Measurements from ENCODE around the gene ABCC2.

ABCC2 gene

GRCh38 chr10:99777918-99778714, 4.3 kb upstream of the ABCC2 start:
- no peak for DNase-seq

GRCh38 chr10:99779335-99779734, 3.1 kb upstream of the ABCC2 start:
- no peak for DNase-seq

GRCh38 chr10:99781734-99782429, 558 bp upstream of the ABCC2 start:
- DNase-seq, result no peak

- no peak for DNase-seq
Measured at GRCh38 chr10:99784016-99784726, 1.7 kb downstream of the ABCC2 start.

GRCh38 chr10:99784727-99785441, 2.4 kb downstream of the ABCC2 start:
- no peak for DNase-seq

- DNase-seq, result no peak
Measured at GRCh38 chr10:99785646-99786045, 3.2 kb downstream of the ABCC2 start.

GRCh38 chr10:99787311-99787710, 4.9 kb downstream of the ABCC2 start:
- no peak for DNase-seq

GRCh38 chr10:99787782-99788445, 5.5 kb downstream of the ABCC2 start:
- no peak for DNase-seq

- DNase-seq, result no peak
Measured at GRCh38 chr10:99788598-99789256, 6.3 kb downstream of the ABCC2 start.

- DNase-seq, result no peak
Measured at GRCh38 chr10:99791831-99792230, 9.4 kb downstream of the ABCC2 start.

- DNase-seq, result no peak
Measured at GRCh38 chr10:99793819-99794218, 11.4 kb downstream of the ABCC2 start.

GRCh38 chr10:99796928-99797327, 14.5 kb downstream of the ABCC2 start:
- no peak for DNase-seq

- DNase-seq, result no peak
Measured at GRCh38 chr10:99798031-99798430, 15.6 kb downstream of the ABCC2 start.

GRCh38 chr10:99798920-99799319, 16.5 kb downstream of the ABCC2 start:
- DNase-seq, result no peak

- DNase-seq, result no peak
Measured at GRCh38 chr10:99799613-99800012, 17.2 kb downstream of the ABCC2 start.

GRCh38 chr10:99804471-99804870, 22.0 kb downstream of the ABCC2 start:
- no peak for DNase-seq

- DNase-seq, result no peak
Measured at GRCh38 chr10:99805190-99805589, 22.8 kb downstream of the ABCC2 start.

- DNase-seq, result no peak
Measured at GRCh38 chr10:99806091-99806490, 23.7 kb downstream of the ABCC2 start.

- DNase-seq, result no peak
Measured at GRCh38 chr10:99807786-99808185, 25.3 kb downstream of the ABCC2 start.

GRCh38 chr10:99808270-99808669, 25.8 kb downstream of the ABCC2 start:
- no peak for DNase-seq

GRCh38 chr10:99809481-99809880, 27.0 kb downstream of the ABCC2 start:
- DNase-seq, result no peak
